SK-N-MC (cell line): ENCODE data around the gene CDKAL1.

Experiments used
- DNase-seq: peaks from one replicate; pipeline ENCODE4 v3.0.0-alpha.2; 2011; ENCODE audit warnings: low read depth, low spot score
- H3K27ac ChIP-seq: fragments of 200-600 bp; sonication (generic); 2 replicates; pipeline ENCODE4 v1.5.1; 2016; ENCODE audit warnings: mixed run types
- H3K36me3 ChIP-seq: fragments of 200-600 bp; sonication (generic); 2 replicates; pipeline ENCODE4 v1.6.1; 2017; ENCODE audit warnings: antibody characterized with exemption, low read length, mixed read lengths; ENCODE audit not compliant: insufficient read depth
- H3K4me3 ChIP-seq: fragments of 200-600 bp; sonication (generic); 2 replicates; pipeline ENCODE4 v1.5.1; 2016
- H3K9ac ChIP-seq: fragments of 200-600 bp; sonication (generic); 2 replicates; pipeline ENCODE4 v1.8.0; 2017; ENCODE audit warnings: mixed run types, mixed read lengths; ENCODE audit not compliant: insufficient read length
- H3K9me3 ChIP-seq: fragments of 200-600 bp; sonication (generic); 2 replicates; pipeline ENCODE4 v1.6.1; 2017; ENCODE audit warnings: low read depth, mild to moderate bottlenecking, antibody characterized with exemption, low read length, moderate library complexity, mixed read lengths
- EZH2 ChIP-seq: fragments of 200-600 bp; sonication (generic); IDR thresholded peaks from one replicate; pipeline ENCODE4 v1.6.1; 2017; ENCODE audit warnings: antibody characterized with exemption
- FOXP2 ChIP-seq: optimal IDR thresholded peaks from 2 replicates; pipeline ENCODE3; 2011; ENCODE audit warnings: mild to moderate bottlenecking, moderate library complexity; ENCODE audit not compliant: insufficient read depth; ENCODE audit errors: extremely low read length, control extremely low read depth
- POLR2AphosphoS5 ChIP-seq: IDR thresholded peaks from 2 replicates; pipeline ENCODE4 v1.6.1; 2012; ENCODE audit warnings: mild to moderate bottlenecking, low read depth, low read length, borderline replicate concordance

Gene CDKAL1

DNA sequence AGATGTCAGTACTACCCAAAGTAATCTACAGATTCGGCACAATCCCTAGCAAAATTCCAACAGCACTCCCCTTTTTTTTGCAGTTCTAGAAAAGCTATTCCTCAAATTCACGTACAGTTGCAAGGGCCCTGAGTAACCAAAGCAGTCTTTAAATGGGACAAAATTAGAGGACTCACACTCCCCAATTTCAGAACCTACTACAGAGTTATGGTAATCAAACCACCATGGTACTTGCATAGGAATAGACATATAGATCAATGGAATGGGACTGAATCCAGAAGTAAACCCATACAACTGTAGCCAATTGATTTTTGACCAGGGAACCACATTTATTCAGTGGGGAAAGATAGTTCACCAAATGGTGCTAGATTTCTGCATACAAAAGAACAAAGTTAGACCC is 350.8 kb downstream of the CDKAL1 start:
- Histone ChIP-seq H3K9ac (no peak overlapping the region), H3K27ac (no peak overlapping the region), H3K4me3 (no peak overlapping the region), H3K36me3 (no peaks in the 10 kb centered on the region; the same call in 1 of the 2 replicates), H3K9me3 (no peaks in the 10 kb centered on the region)
- TF ChIP-seq EZH2: no peak
- no peak for TF ChIP-seq FOXP2
- TF ChIP-seq POLR2AphosphoS5: no peak
- DNase-seq: no peak

GRCh38 chr6:20891161-20891560 is 356.9 kb downstream of the CDKAL1 start:
- DNase-seq: no peak
- no peak overlapping the region for H3K9ac ChIP-seq
- no peak overlapping the region for H3K4me3 ChIP-seq
- no peaks in the 10 kb centered on the region for H3K36me3 ChIP-seq
- H3K9me3 ChIP-seq: no peaks in the 10 kb centered on the region
- H3K27ac ChIP-seq: no peak overlapping the region
- TF ChIP-seq EZH2: no peak
- no peak for TF ChIP-seq POLR2AphosphoS5
- no peak for TF ChIP-seq FOXP2

DNA sequence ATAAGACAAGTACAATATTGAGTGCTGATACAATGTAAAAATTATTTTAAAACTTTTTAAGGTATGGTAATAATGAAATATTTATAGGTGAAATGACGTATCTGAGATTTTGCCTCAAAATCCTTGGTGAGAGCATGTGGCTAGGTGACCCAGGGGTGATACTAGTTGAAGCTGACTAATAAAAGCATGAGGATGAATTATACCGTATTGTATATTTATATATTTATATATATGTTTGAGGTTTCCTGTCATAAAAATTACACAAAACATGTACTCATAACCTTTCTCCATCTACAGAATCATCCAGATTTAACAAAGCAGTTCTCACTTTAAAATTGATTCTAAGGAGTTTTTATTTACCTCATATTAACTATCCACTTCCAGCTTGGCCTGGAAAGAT is 358.1 kb downstream of the CDKAL1 start:
- H3K9ac ChIP-seq: no peak overlapping the region
- H3K4me3 ChIP-seq: no peak overlapping the region
- no peak for TF ChIP-seq EZH2
- TF ChIP-seq FOXP2: no peak
- no peak for TF ChIP-seq POLR2AphosphoS5
- H3K36me3 ChIP-seq: no peaks in the 10 kb centered on the region
- no peaks in the 10 kb centered on the region for H3K9me3 ChIP-seq
- H3K27ac ChIP-seq: no peak overlapping the region
- DNase-seq: no peak

GRCh38 chr6:20893412-20893811 is 359.2 kb downstream of the CDKAL1 start:
- no peak for DNase-seq
- no peak overlapping the region for H3K4me3 ChIP-seq

GRCh38 chr6:20900389-20901160 is 366.3 kb downstream of the CDKAL1 start:
- TF ChIP-seq FOXP2: no peak
- no peak for TF ChIP-seq POLR2AphosphoS5
- no peaks in the 10 kb centered on the region for H3K36me3 ChIP-seq
- H3K9ac ChIP-seq: no peak overlapping the region
- DNase-seq: no peak
- no peak overlapping the region for H3K4me3 ChIP-seq
- H3K27ac ChIP-seq: no peak overlapping the region
- H3K9me3 ChIP-seq: no peaks in the 10 kb centered on the region

More at GRCh38 chr6:20893412-20893811, 359.2 kb downstream of the CDKAL1 start:
- H3K27ac ChIP-seq: no peak overlapping the region
- H3K36me3 ChIP-seq: no peaks in the 10 kb centered on the region
- no peaks in the 10 kb centered on the region for H3K9me3 ChIP-seq
- no peak overlapping the region for H3K9ac ChIP-seq
- TF ChIP-seq POLR2AphosphoS5 (no peak), EZH2 (no peak), FOXP2 (no peak)

GRCh38 chr6:20905377-20905776 is 371.1 kb downstream of the CDKAL1 start:
- TF ChIP-seq FOXP2 (no peak), POLR2AphosphoS5 (no peak), EZH2 (no peak)
- Histone ChIP-seq H3K9me3 (no peaks in the 10 kb centered on the region), H3K4me3 (no peak overlapping the region), H3K27ac (no peak overlapping the region), H3K9ac (no peak overlapping the region), H3K36me3 (no peaks in the 10 kb centered on the region)
- DNase-seq: no peak

DNA sequence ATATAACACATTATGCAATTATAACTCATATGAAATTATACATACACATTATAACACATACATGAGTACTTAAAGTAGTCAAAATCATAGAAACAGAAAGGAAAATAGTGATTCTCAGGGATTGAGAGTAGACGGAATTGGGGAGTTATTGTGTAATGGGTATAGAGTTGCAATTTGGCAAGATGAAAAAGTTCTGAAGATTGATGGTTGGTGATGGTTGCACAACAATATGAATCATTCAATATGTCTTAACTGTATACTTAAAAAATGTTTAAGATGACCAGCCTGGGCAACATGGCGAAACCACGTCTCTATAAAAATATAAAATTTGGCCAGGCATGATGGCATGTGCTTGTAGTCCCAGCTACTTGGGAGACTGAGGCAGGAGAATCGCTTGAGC is 372.7 kb downstream of the CDKAL1 start:
- no peak overlapping the region for H3K9ac ChIP-seq
- no peaks in the 10 kb centered on the region for H3K9me3 ChIP-seq
- no peaks in the 10 kb centered on the region for H3K36me3 ChIP-seq
- H3K4me3 ChIP-seq: no peak overlapping the region
- no peak overlapping the region for H3K27ac ChIP-seq
- TF ChIP-seq EZH2 (no peak), POLR2AphosphoS5 (no peak), FOXP2 (no peak)
- DNase-seq: no peak

- H3K27ac ChIP-seq: no peak overlapping the region
- no peaks in the 10 kb centered on the region for H3K36me3 ChIP-seq
- no peak overlapping the region for H3K9ac ChIP-seq
- DNase-seq: no peak
- H3K4me3 ChIP-seq: no peak overlapping the region
- H3K9me3 ChIP-seq: no peaks in the 10 kb centered on the region
- TF ChIP-seq POLR2AphosphoS5: no peak
- TF ChIP-seq EZH2: no peak
- no peak for TF ChIP-seq FOXP2
Observed at GRCh38 chr6:20907486-20908071, 373.3 kb downstream of the CDKAL1 start.

DNA sequence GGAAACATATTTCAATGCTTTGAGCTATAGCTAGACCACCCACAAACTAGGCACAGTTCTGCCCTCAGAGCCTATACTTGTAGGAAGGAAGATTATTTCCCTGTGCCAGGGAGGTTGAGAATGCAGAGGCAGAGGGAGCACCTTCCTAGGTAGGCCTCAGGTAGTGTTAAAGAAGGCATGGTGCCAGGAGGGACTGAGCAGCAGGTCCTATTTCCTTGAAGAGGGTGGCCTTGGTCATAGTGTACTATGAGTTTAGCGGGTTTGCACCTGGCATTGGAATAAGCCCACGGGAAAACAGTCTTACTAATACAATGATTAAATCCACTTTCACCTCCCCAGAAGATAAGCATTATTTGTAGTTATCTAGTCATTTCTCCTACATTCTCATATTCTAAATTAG is 375.4 kb downstream of the CDKAL1 start:
- TF ChIP-seq EZH2 (no peak), POLR2AphosphoS5 (no peak), FOXP2 (no peak)
- H3K36me3 ChIP-seq: no peaks in the 10 kb centered on the region
- H3K27ac ChIP-seq: no peak overlapping the region
- no peak overlapping the region for H3K9ac ChIP-seq
- no peak overlapping the region for H3K4me3 ChIP-seq
- H3K9me3 ChIP-seq: no peaks in the 10 kb centered on the region
- no peak for DNase-seq

- Histone ChIP-seq H3K9ac (no peak overlapping the region), H3K27ac (no peak overlapping the region), H3K9me3 (no peaks in the 10 kb centered on the region; the same call in 1 of the 2 replicates), H3K4me3 (no peak overlapping the region), H3K36me3 (peaks cover 5% of the 10 kb centered on the region; the same call in 1 of the 2 replicates)
- no peak for DNase-seq
- TF ChIP-seq EZH2 (no peak), FOXP2 (no peak), POLR2AphosphoS5 (no peak)
Observed at GRCh38 chr6:20911712-20912111, 377.5 kb downstream of the CDKAL1 start.
